Measurements from ENCODE around the gene EVA1A.

Gene EVA1A

GRCh38 chr2:75589391-75590105 lies 28.8 kb upstream of the EVA1A start:
- no peak for DNase-seq

GRCh38 chr2:75587954-75588587 lies 27.3 kb upstream of the EVA1A start:
- peak; percentile 24 for DNase-seq

- DNase-seq = no peak
These were observed 26.2 kb upstream of the EVA1A start for GRCh38 chr2:75586971-75587370.

GRCh38 chr2:75582840-75583239 lies 22.1 kb upstream of the EVA1A start:
- DNase-seq = no peak

- no peak for DNase-seq
These were observed 19.9 kb upstream of the EVA1A start for GRCh38 chr2:75580606-75581005.

- no peak for DNase-seq
These were observed 19.4 kb upstream of the EVA1A start for GRCh38 chr2:75580156-75580555.

GRCh38 chr2:75579186-75579585 lies 18.4 kb upstream of the EVA1A start:
- DNase-seq = no peak

GRCh38 chr2:75577280-75577679 lies 16.5 kb upstream of the EVA1A start:
- no peak for DNase-seq

GRCh38 chr2:75574106-75574505 lies 13.4 kb upstream of the EVA1A start:
- no peak for DNase-seq

GRCh38 chr2:75573145-75573878 lies 12.6 kb upstream of the EVA1A start:
- no peak for DNase-seq

GRCh38 chr2:75571730-75572430 lies 11.1 kb upstream of the EVA1A start:
- DNase-seq = no peak

- DNase-seq = peak; percentile 7
These were observed 10.4 kb upstream of the EVA1A start for GRCh38 chr2:75570948-75571729.

- no peak for DNase-seq
These were observed 9.5 kb upstream of the EVA1A start for GRCh38 chr2:75570024-75570947.

- no peak for DNase-seq
These were observed 8.8 kb upstream of the EVA1A start for GRCh38 chr2:75569546-75569945.

GRCh38 chr2:75568174-75568573 lies 7.4 kb upstream of the EVA1A start:
- no peak for DNase-seq

GRCh38 chr2:75565472-75566462 lies 5.0 kb upstream of the EVA1A start:
- no peak for DNase-seq

GRCh38 chr2:75564713-75565359 lies 4.1 kb upstream of the EVA1A start:
- DNase-seq = no peak

- no peak for DNase-seq
These were observed 3.4 kb upstream of the EVA1A start for GRCh38 chr2:75564026-75564688.

GRCh38 chr2:75563591-75563990 lies 2.9 kb upstream of the EVA1A start:
- no peak for DNase-seq

All from NCI-H2029 (cell line).